H9 (cell line): ENCODE data around the gene RHOJ. TPM values are rescaled to one million over a fixed set of nuclear protein-coding genes. Genes with fewer than 3 reads are reported as not detected.

Experiments used
- DNase-seq: peaks from one replicate; pipeline ENCODE4 v3.0.0-alpha.2; 2017
- H2AFZ ChIP-seq: one replicate; pipeline ENCODE4 v1.6.1; 2013; ENCODE audit warnings: mild to moderate bottlenecking, low read length, control low read depth, moderate library complexity
- H2AK5ac ChIP-seq: 2 replicates; pipeline ENCODE4 v1.6.1; 2013; ENCODE audit warnings: low read length, control low read depth, mixed read lengths; ENCODE audit not compliant: insufficient read length
- H2BK120ac ChIP-seq: one replicate; pipeline ENCODE4 v1.6.1; 2013; ENCODE audit warnings: low read depth, mild to moderate bottlenecking, low read length, control low read depth, inconsistent platforms; ENCODE audit not compliant: poor library complexity, severe bottlenecking
- H2BK12ac ChIP-seq: 2 replicates; pipeline ENCODE4 v1.6.1; 2013; ENCODE audit warnings: low read length, control low read depth, mixed read lengths, low read depth; ENCODE audit not compliant: insufficient read length
- H2BK15ac ChIP-seq: 2 replicates; pipeline ENCODE4 v1.6.1; 2013; ENCODE audit warnings: low read depth, low read length, control low read depth
- H2BK20ac ChIP-seq: one replicate; pipeline ENCODE4 v1.6.1; 2013; ENCODE audit warnings: low read depth, mild to moderate bottlenecking, low read length, control low read depth, inconsistent platforms; ENCODE audit not compliant: poor library complexity, severe bottlenecking
- H2BK5ac ChIP-seq: 2 replicates; pipeline ENCODE4 v1.6.1; 2013; ENCODE audit warnings: low read length, control low read depth, mixed read lengths; ENCODE audit not compliant: insufficient read length
- H3K14ac ChIP-seq: 2 replicates; pipeline ENCODE4 v1.6.1; 2013; ENCODE audit warnings: low read length, control low read depth; ENCODE audit not compliant: insufficient read depth
- H3K18ac ChIP-seq: 2 replicates; pipeline ENCODE4 v1.6.1; 2013; ENCODE audit warnings: low read depth, mild to moderate bottlenecking, mixed read lengths, low read length, control low read depth; ENCODE audit not compliant: insufficient read length
- H3K23ac ChIP-seq: 2 replicates; pipeline ENCODE4 v1.6.1; 2013; ENCODE audit warnings: low read length, control low read depth, mixed read lengths, low read depth; ENCODE audit not compliant: insufficient read length
- H3K23me2 ChIP-seq: 2 replicates; pipeline ENCODE4 v1.6.1; 2013; ENCODE audit warnings: low read depth, mild to moderate bottlenecking, mixed read lengths, low read length, control low read depth; ENCODE audit not compliant: insufficient read length, poor library complexity, severe bottlenecking
- H3K27ac ChIP-seq: 2 replicates; pipeline ENCODE4 v1.5.1; 2013; ENCODE audit warnings: low read length, control low read depth, mixed read lengths, low read depth; ENCODE audit not compliant: insufficient read length
- H3K27me3 ChIP-seq: 2 replicates; pipeline ENCODE4 v1.6.1; 2013; ENCODE audit warnings: low read length, control low read depth, inconsistent platforms; ENCODE audit not compliant: insufficient read depth
- H3K4ac ChIP-seq: 2 replicates; pipeline ENCODE4 v1.6.1; 2013; ENCODE audit warnings: low read depth, mild to moderate bottlenecking, control low read depth, inconsistent platforms, low read length, moderate library complexity
- H3K4me1 ChIP-seq: 2 replicates; pipeline ENCODE4 v1.6.1; 2013; ENCODE audit warnings: low read length, control low read depth, inconsistent platforms; ENCODE audit not compliant: insufficient read depth
- H3K4me2 ChIP-seq: 2 replicates; pipeline ENCODE4 v1.6.1; 2013; ENCODE audit warnings: low read length, control low read depth, mixed read lengths; ENCODE audit not compliant: insufficient read length, insufficient read depth
- H3K56ac ChIP-seq: 2 replicates; pipeline ENCODE4 v1.6.1; 2013; ENCODE audit warnings: low read depth, mild to moderate bottlenecking, mixed read lengths, low read length, control low read depth; ENCODE audit not compliant: insufficient read length
- H3K79me1 ChIP-seq: 2 replicates; pipeline ENCODE4 v1.6.1; 2013; ENCODE audit warnings: low read depth, mild to moderate bottlenecking, moderate library complexity, low read length, control low read depth, inconsistent platforms; ENCODE audit not compliant: insufficient read depth, poor library complexity, severe bottlenecking
- H3K79me2 ChIP-seq: 2 replicates; pipeline ENCODE4 v1.6.1; 2013; ENCODE audit warnings: low read length, control low read depth, inconsistent platforms; ENCODE audit not compliant: insufficient read depth
- H3K9ac ChIP-seq: 2 replicates; pipeline ENCODE4 v1.6.1; 2013; ENCODE audit warnings: low read length, control low read depth, mixed read lengths; ENCODE audit not compliant: insufficient read length; ENCODE audit errors: extremely low read depth
- H3K9me3 ChIP-seq: one replicate; pipeline ENCODE4 v1.6.1; 2013; ENCODE audit warnings: low read depth, low read length, inconsistent platforms; ENCODE audit not compliant: control insufficient read depth
- H3T11ph ChIP-seq: one replicate; pipeline ENCODE4 v1.6.1; 2013; ENCODE audit warnings: mild to moderate bottlenecking, low read length, control low read depth, inconsistent platforms
- H4K20me1 ChIP-seq: one replicate; pipeline ENCODE4 v1.6.1; 2013; ENCODE audit not compliant: control insufficient read depth, insufficient read length, insufficient read depth
- H4K5ac ChIP-seq: 2 replicates; pipeline ENCODE4 v1.6.1; 2013; ENCODE audit warnings: low read depth, mild to moderate bottlenecking, mixed read lengths, low read length, control low read depth; ENCODE audit not compliant: insufficient read length
- H4K8ac ChIP-seq: replicated peaks from 2 replicates; pipeline ENCODE4 v1.6.1; 2013; ENCODE audit warnings: low read length, control low read depth, mixed read lengths, low read depth; ENCODE audit not compliant: insufficient read length
- H4K91ac ChIP-seq: 2 replicates; pipeline ENCODE4 v1.6.1; 2013; ENCODE audit warnings: low read depth, mild to moderate bottlenecking, moderate library complexity, mixed read lengths, low read length, control low read depth; ENCODE audit not compliant: insufficient read length
- H3K27ac Mint-ChIP-seq, 3 experiments: 2 replicates in 2 of 3; 3 replicates in 1 of 3; pipeline ENCODE4 v1.8.0; 2020 to 2021; ENCODE audit warnings: mixed read lengths in 3 of 3, mild to moderate bottlenecking in 1 of 3, moderate library complexity in 1 of 3
- H3K27me3 Mint-ChIP-seq: 2 replicates; pipeline ENCODE4 v1.8.0; 2021; ENCODE audit warnings: low read depth, mild to moderate bottlenecking, moderate library complexity, mixed read lengths
- H3K36me3 Mint-ChIP-seq, 3 experiments: 2 replicates in 2 of 3; 3 replicates in 1 of 3; pipeline ENCODE4 v1.8.0; 2020 to 2021; ENCODE audit warnings: low read depth in 3 of 3, mixed read lengths in 3 of 3; ENCODE audit not compliant: insufficient read depth in 1 of 3
- H3K4me1 Mint-ChIP-seq, 2 experiments: 2 replicates each; pipeline ENCODE4 v1.8.0; 2020; ENCODE audit warnings: mixed read lengths in 2 of 2
- H3K4me3 Mint-ChIP-seq, 2 experiments: 2 replicates in 1 of 2; 3 replicates in 1 of 2; pipeline ENCODE4 v1.8.0; 2020 to 2021; ENCODE audit warnings: mild to moderate bottlenecking in 2 of 2, mixed read lengths in 2 of 2, moderate library complexity in 1 of 2
- H3K9me3 Mint-ChIP-seq, 2 experiments: 2 replicates in 1 of 2; 3 replicates in 1 of 2; pipeline ENCODE4 v1.8.0; 2020; ENCODE audit warnings: mild to moderate bottlenecking in 2 of 2, mixed read lengths in 2 of 2, moderate library complexity in 1 of 2
- CTCF ChIP-seq: fragments of 200-600 bp; sonication (generic); conservative IDR thresholded peaks from 3 replicates; pipeline ENCODE4 v1.8.0; 2021; ENCODE audit warnings: antibody characterized with exemption, mild to moderate bottlenecking
- WGBS: extraction: QIAGEN DNeasy Blood & Tissue Kit; methylation state at CpG from one replicate; pipeline ENCODE4 v1.1.7; 2013; ENCODE audit warnings: missing lambda C conversion rate, low lambda C conversion rate, mixed read lengths; ENCODE audit not compliant: insufficient read length; ENCODE audit errors: extremely low coverage; 5-methylcytosine and 5-hydroxymethylcytosine counted together
- total RNA-seq: library from RNA; stranded (reverse); gene quantifications from 2 replicates; pipeline ENCODE4 v1.2.1, GENCODE V29; 2021

Gene RHOJ
- total RNA-seq, 1 experiment from 2014 or later = not detected

DNA sequence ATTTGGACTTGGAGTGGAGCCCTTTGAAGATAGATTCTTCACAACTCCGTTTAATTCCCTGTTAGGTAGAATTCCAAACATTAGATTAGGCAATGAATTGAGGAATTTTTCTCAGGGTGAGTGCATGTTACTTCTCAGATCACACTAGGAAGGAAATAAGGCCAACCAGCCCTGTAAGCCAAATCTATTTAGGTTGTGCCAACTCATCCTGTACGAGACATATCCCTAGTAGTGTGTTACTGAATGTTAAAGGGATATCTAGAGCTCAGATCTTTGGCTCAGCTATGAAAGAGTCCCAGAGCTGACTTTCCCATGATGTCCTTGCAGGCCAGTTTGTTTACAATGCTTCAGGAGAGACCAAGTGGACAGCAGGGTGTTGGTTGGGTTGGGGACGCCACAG, 68.9 kb downstream of the RHOJ start:
- Histone ChIP-seq H4K20me1 (no peaks in the 10 kb centered on the region), H3K9ac (no peak overlapping the region), H2BK15ac (no peak overlapping the region), H3K4ac (no peak overlapping the region), H3K79me1 (no peaks in the 10 kb centered on the region), H2BK12ac (no peak overlapping the region), H4K8ac (no peak overlapping the region), H4K5ac (no peak overlapping the region), H2AFZ (no peak overlapping the region), H2BK5ac (no peak overlapping the region), H3K4me2 (no peak overlapping the region), H3K27me3 (no peaks in the 10 kb centered on the region), H4K91ac (no peak overlapping the region), H3K56ac (no peak overlapping the region), H3K23me2 (no peaks in the 10 kb centered on the region), H3K14ac (peak overlapping the region; percentile 44; the same call in 1 of the 2 replicates), H2AK5ac (no peak overlapping the region), H3K27ac (no peak overlapping the region), H3T11ph (no peak overlapping the region), H3K79me2 (no peaks in the 10 kb centered on the region), H3K18ac (no peak overlapping the region), H2BK120ac (no peak overlapping the region), H2BK20ac (no peak overlapping the region), H3K9me3 (no peaks in the 10 kb centered on the region), H3K4me1 (no peaks in the 10 kb centered on the region), H3K23ac (no peak overlapping the region)
- DNase-seq = no peak
- H3K27ac Mint-ChIP-seq = no peak overlapping the region
- H3K4me3 Mint-ChIP-seq = no peak overlapping the region
- no peaks in the 10 kb centered on the region; a peak in 1 of 5 replicates for H3K9me3 Mint-ChIP-seq
- WGBS = no CpG with 5 or more reads among the region's 3 CpGs
- H3K27me3 Mint-ChIP-seq = no peaks in the 10 kb centered on the region
- H3K36me3 Mint-ChIP-seq = peaks cover 0 to 2% (median 0%) of the 10 kb centered on the region in 3 experiments; a peak in 1 of 7 replicates
- H3K4me1 Mint-ChIP-seq = 0 out of 4 replicates have a peak, but pooled peaks cover 0 to 3% of the 10 kb centered on the region in 2 experiments
- TF ChIP-seq CTCF = no peak
